ENCODE measurements around the gene CELF5.

- no peak for TF ChIP-seq CTCF (conservative IDR thresholded peaks at IDR 0.05)
- no peak for TF ChIP-seq ZFX (IDR thresholded peaks at IDR 0.05)
Measured at GRCh38 chr19:3321696-3322095, 97.2 kb downstream of the CELF5 start.
